A549 treated with RU486 at 1 μM for 4 hours (cell line): ENCODE measurements around the gene ADAMTS4. TPM values are rescaled to one million over a fixed set of nuclear protein-coding genes. Genes with fewer than 3 reads are reported as not detected.

ENCODE experiments used
- total RNA-seq: library from RNA; stranded (reverse); fragments of 200-300 nt; extraction: Qiagen RNA extraction; gene quantifications from 5 replicates; pipeline ENCODE4 v1.2.3, GENCODE V29; 2022; ENCODE audit warnings: low read depth

Gene ADAMTS4, protein sequence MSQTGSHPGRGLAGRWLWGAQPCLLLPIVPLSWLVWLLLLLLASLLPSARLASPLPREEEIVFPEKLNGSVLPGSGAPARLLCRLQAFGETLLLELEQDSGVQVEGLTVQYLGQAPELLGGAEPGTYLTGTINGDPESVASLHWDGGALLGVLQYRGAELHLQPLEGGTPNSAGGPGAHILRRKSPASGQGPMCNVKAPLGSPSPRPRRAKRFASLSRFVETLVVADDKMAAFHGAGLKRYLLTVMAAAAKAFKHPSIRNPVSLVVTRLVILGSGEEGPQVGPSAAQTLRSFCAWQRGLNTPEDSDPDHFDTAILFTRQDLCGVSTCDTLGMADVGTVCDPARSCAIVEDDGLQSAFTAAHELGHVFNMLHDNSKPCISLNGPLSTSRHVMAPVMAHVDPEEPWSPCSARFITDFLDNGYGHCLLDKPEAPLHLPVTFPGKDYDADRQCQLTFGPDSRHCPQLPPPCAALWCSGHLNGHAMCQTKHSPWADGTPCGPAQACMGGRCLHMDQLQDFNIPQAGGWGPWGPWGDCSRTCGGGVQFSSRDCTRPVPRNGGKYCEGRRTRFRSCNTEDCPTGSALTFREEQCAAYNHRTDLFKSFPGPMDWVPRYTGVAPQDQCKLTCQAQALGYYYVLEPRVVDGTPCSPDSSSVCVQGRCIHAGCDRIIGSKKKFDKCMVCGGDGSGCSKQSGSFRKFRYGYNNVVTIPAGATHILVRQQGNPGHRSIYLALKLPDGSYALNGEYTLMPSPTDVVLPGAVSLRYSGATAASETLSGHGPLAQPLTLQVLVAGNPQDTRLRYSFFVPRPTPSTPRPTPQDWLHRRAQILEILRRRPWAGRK
- total RNA-seq: not detected in 5 replicates

DNA sequence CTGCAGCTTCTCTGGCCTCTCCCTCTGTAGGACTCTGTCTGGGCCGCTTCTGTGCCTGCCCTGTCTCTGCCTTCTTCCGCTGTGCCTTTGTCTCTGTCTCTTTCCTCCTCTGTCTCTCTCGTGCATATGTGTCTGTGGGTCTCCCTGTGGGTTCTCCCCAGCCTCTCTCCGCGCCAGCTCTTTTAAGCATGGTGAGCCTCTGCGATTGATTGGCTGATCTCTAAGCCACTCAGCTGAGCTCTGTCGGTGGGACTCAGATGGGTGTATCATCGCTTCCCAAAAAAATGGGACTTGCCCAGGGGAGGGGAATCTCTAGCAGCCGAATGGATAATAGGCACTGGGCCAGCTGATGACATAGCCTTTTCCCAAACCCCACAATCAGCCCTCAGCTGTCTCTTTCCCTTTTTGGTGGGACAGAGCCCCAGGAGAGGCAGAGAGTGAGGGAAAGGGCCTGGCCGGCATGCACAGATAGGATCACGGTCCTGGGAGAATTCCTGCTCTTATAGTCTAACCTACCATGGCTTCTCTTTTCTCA lies at the start of gene ADAMTS4:
Gene ADAMTS4 (minus strand): TSS at position 158 of the 535 bp plus-strand sequence. CDS start 427 bp downstream, outside the sequence.

DNA sequence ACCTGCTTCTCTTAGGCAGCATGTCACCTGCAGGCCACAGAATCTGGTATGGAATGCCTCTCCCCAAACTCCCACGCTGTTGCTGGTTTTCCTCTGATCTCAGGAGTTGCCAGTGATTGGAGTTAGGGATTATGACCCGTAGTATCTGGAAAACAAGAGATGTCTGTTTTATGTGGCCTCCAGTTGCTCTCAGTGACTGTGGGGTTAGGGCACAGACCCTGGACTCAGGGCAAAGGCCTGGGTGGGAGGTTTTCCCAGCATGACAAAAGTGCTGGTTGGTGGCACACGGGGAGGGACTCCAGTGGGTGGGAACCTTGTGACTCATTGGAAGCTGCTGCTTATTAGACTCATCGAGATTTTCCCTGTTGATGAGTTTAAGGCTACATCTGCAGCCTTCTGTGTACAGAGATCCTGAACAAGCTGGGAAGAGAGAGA lies 39.2 kb upstream of the ADAMTS4 start, which contains the start of gene NR1I3:
Gene NR1I3 (minus strand): TSS at position 165 of the 435 bp plus-strand sequence. CDS start 1,638 bp downstream, outside the sequence.

DNA sequence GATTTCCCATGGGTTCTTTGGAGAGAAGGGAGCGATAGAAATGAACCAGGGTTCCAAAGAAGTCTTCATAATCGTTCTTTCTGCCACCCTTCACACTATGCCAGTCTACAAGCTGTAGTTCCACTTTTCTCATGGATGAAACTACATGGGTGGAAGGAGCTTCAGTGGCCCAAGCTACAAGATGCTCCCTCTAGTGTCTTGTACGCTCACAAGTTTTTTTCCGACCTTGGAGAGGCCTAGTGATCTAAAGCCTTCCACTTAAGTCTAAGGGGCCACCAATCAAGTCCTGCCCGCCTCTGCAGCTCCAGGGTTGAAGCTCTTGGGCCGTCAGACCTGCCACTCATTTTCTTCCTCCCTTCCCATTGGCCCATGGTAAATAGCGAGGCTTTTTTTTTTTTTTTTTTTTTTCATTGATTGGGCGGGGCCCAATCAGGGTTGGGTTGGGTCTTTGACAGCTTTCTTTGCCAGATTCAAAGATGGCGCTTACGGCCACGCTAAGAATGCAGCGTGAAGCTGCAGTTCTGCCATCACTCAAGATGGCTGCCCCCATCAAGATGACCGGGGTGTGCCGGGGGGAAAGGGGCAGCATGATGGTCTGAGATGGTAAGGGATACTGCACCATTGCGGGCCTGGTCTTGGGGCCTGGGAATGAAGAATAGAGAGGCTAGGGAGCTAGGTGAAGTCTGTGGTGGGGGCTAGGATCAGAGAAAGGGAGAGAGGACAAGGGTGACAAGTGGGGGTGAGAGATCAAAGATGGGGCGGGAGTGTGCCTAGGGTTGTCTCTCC lies 26.9 kb upstream of the ADAMTS4 start, which contains the start of gene TOMM40L:
Gene TOMM40L (plus strand): TSS at position 527 of the 786 bp plus-strand sequence. CDS start 430 bp downstream, outside the sequence.

DNA sequence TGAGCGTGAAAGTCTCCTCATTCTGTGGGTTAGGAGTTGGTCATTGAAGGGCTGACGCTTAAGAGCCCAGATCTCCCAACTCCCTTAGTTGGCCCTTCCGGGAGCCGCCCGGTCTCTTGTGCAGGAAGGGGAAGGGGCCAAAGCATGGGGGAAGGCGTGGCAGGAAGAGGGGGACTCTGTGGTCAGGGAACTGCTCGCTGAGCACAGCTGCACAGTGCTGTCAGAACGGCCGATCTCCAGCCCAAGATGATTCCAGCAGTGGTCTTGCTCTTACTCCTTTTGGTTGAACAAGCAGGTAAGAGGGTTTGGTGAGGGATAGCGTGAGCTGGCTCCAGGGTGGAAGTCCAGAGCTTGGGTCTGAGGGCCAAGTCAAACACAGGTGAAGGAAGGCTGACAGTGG lies 16.2 kb upstream of the ADAMTS4 start, which contains the start of gene FCER1G:
Gene FCER1G (plus strand): TSS at position 220 of the 400 bp plus-strand sequence. CDS start 27 bp downstream, at position 247.

DNA sequence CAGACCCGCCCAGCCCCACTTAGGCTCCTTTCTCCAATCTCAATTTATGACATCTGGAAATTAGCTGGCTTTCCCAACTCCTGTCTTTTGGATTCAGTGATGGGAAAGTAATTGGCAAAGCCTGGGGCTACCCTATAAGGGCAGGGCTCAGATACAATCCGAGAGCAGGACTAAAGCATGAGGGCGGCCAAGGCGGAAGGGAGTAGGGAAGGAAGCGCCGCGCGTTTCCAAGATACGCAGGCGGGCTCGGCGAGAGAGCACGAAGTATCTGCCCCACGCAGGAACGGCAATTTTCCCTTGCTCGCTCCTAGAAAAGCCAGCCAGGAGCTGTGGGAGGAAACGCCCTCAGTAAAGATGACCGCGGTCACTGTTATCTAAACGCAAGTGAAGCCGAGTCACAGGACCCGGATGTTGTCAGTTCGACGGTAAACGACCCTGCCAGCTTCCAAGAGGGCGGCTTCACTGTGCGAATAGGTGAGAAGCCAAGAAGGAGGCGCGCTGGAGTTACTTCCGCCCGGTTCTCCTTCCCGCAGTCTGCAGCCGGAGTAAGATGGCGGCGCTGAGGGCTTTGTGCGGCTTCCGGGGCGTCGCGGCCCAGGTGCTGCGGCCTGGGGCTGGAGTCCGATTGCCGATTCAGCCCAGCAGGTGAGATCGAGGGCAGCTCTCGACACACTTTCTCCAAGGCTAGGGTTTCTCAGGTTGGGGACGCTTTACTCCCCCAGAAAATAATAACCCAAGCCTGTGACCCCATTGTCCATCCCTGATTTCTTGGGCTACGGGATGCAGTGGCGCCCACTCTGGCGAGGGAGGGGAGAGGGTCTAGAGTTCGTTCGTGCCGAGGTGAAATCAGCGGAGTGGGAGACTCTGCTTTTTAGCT lies 3.2 kb upstream of the ADAMTS4 start, which contains the start of gene NDUFS2:
Gene NDUFS2 (plus strand): TSS at position 532 of the 877 bp plus-strand sequence. CDS start 19 bp downstream, at position 551.

DNA sequence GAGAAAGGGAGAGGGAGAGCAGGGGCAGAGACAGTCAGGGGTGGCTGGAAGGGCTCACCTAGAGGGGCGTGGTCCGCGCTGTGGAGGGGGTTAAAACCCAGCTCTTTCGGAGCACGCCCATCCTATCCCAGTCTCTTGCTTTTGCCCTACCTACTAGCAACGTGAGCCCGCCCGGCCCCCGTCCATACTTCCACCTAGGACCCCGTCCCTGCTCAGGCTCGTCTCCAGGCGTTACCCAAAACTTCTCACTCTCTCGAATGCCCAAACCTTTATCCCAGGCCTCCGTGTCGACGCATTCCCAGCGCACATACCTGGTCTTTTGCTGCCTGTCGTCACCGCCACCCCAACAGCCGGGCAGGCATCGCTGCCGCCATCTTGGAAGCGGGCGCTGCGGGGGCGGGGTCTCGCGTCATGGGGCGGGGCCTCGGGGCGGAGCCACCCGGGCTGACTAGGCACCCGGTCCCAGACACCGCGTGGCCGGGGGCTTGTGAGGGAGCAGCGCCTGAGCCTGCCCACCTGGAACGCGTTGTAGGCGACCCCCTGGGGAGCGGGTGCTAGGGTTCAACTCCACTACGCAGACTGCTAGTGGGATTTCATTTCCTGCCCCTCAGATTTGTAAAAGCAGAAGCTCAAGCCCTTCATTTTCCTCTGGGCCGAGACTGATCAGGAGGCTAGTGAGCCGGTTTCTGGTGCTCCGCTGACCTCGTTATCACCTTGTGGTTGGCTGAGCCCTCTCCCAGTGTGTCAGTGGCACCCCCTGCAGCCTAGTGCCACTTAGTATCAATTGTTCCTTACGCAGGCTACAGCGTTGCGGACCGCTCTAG lies 21.5 kb downstream of the ADAMTS4 start, which contains the start of gene B4GALT3:
Gene B4GALT3 (minus strand): TSS at position 396 of the 824 bp plus-strand sequence. CDS start 1,447 bp downstream, outside the sequence.

DNA sequence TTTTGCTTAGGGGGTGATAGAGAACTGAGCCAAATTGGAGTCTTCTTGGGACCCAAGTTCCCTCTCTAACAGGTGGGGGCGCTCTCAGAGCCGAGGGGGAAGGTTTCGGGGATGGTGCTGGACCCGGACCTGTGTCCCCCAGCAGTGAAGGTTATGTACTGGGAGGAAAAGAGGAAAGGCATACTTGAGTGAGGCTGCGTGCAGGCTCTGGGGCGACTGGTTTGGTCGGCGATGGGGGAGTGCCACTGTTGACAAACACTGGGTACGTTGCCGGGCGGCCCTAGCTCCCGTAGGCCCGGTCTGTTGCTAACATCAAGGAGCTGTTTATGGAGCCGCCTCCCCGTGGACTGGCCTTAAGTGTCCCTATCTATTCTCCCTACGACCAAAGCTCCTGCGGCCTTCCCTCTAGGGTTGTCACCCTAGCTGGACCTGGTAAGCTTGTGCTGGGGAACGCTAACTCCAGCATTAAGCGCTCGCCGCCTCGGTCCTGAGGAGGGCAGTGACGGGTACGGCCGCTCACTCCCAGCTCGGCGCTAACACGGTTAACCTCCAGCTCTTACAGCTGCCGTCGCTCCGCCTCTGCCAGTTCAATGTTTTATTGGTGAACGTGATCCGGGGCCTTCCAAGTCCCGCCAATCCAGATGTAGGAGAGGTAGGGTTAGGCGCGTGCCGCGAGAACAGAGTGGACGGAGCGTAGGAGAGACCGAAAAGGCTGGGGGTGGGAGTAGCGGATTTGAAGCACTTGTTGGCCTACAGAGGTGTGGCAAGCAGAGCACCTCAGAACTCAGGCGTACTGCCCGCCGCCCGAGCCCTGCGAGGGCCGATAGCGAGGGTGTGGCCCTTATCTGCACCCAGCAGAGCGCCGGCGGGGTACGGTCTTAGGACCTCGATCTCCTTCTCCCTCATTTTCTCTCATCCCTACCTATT lies 32.8 kb downstream of the ADAMTS4 start, which contains the start of gene PPOX:
Gene PPOX (plus strand): TSS at position 685 of the 927 bp plus-strand sequence. CDS start 422 bp downstream, outside the sequence.

DNA sequence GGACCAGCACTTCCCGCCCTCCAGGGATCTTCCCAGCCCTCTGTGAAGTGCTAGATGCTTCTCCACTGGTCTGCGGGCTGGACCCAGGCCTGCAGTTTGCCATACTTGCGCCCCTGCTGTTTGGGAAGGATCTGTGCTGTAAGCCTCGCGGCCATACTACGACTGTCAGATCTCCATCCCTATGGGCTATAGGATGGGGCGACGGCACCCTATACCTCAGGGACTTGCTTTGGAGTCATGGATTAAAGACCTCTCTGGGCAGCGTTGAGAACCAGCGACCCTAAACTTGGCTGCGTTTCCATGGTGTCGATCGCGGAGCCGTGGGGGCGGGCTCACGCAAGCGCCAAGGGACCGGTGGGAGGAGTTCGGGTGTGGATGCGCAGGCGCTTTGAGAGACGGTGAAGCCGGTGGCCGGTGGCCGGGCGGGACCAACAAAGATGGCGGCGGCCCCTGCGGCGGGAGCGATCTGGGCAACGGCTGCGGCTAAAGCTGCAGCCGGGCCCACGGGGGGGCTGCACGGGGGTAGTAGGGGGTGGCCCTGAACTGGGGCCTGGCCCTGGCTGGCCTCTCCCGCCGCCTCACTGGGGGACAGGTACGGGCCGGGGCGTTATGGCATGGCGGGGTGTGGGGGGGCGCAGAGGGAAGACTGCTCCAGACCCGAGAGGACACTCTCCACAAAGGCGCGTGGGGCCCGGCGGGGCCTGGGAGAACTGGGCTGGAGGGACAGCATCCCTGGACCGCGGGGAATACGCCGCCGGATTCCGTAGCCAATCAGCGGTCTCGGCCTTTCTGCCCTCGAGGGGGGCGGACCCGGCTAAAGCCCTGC lies 39.6 kb downstream of the ADAMTS4 start, which contains the start of gene USP21:
Gene USP21 (plus strand): TSS at position 414 of the 826 bp plus-strand sequence. CDS start 1,141 bp downstream, outside the sequence.

DNA sequence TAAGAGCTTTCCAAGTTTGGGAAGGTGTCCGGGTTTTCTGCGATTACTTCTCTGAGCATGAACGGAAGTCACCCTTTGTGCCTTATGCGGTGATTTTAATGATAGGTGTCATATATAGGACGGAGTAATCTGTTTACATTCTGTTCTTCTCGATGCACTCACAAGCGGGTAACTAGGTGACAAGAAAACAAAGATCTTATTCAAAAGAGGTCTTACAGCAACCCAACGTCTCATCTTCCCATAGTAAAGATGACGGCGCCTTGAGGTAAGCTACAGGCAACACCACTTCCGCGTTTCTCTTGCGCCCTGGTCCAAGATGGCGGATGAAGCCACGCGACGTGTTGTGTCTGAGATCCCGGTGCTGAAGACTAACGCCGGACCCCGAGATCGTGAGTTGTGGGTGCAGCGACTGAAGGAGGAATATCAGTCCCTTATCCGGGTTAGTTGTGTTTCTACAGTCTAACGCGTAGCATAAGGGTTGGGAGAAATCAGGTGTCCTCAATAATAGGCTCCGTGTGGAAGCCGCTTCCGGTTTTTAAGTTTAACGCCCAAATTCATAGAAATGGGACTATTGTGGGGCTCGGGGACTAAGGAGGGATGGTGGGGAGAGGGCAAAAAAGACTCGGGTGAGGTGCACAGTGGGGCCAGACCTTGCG lies 45.0 kb downstream of the ADAMTS4 start, which contains the start of gene UFC1:
Gene UFC1 (plus strand): TSS at position 297 of the 656 bp plus-strand sequence. CDS start 20 bp downstream, at position 317.

Other genes starting within 250 kb of the ADAMTS4 start
- gene ITLN2, start 244.2 kb downstream of the ADAMTS4 start, total RNA-seq: 0.22 to 0.33 TPM in 2 of 5 replicates, not detected in the others
- gene F11R, start 177.9 kb downstream of the ADAMTS4 start, total RNA-seq: 39.5 to 67.9 TPM (median 59.7 TPM) in 5 replicates
- 0.34 to 0.41 TPM in 2 of 5 replicates, not detected in the others for gene TSTD1, start 160.1 kb downstream of the ADAMTS4 start, total RNA-seq
- gene USF1, start 153.1 kb downstream of the ADAMTS4 start, total RNA-seq: 48.4 to 53.4 TPM (median 50.6 TPM) in 5 replicates
- 0.07 to 0.14 TPM (median 0.11 TPM) in 5 replicates for gene ARHGAP30, start 129.2 kb downstream of the ADAMTS4 start, total RNA-seq
- gene NECTIN4, start 109.5 kb downstream of the ADAMTS4 start, total RNA-seq: 1.5 to 2.2 TPM (median 1.9 TPM) in 5 replicates
- gene KLHDC9, start 100.7 kb downstream of the ADAMTS4 start, total RNA-seq: 1.2 to 2.4 TPM (median 1.6 TPM) in 5 replicates
- gene PFDN2, start 81.0 kb downstream of the ADAMTS4 start, total RNA-seq: 118 to 142 TPM (median 129 TPM) in 5 replicates
- 24.4 to 32.0 TPM (median 31.3 TPM) in 5 replicates for gene NIT1, start 80.9 kb downstream of the ADAMTS4 start, total RNA-seq
- 26.1 to 32.6 TPM (median 30.9 TPM) in 5 replicates for gene DEDD, start 66.4 kb downstream of the ADAMTS4 start, total RNA-seq
- 87.5 to 152 TPM (median 96.7 TPM) in 5 replicates for gene UFC1, start 45.1 kb downstream of the ADAMTS4 start, total RNA-seq
- 18.0 to 24.6 TPM (median 20.0 TPM) in 5 replicates for gene USP21, start 39.6 kb downstream of the ADAMTS4 start, total RNA-seq
- gene PPOX, start 32.6 kb downstream of the ADAMTS4 start, total RNA-seq: 10.7 to 14.9 TPM (median 12.9 TPM) in 5 replicates
- gene B4GALT3, start 21.5 kb downstream of the ADAMTS4 start, total RNA-seq: 24.3 to 29.3 TPM (median 28.7 TPM) in 5 replicates
- 81.9 to 101 TPM (median 84.4 TPM) in 5 replicates for gene NDUFS2, start 3.3 kb upstream of the ADAMTS4 start, total RNA-seq
- 0.51 TPM in 1 of 5 replicates, not detected in the others for gene FCER1G, start 16.2 kb upstream of the ADAMTS4 start, total RNA-seq
- gene APOA2, start 24.6 kb upstream of the ADAMTS4 start, total RNA-seq: 6.6 TPM in 1 of 5 replicates, not detected in the others
- 9.9 to 11.5 TPM (median 11.1 TPM) in 5 replicates for gene TOMM40L, start 27.0 kb upstream of the ADAMTS4 start, total RNA-seq
- gene NR1I3, start 39.1 kb upstream of the ADAMTS4 start, total RNA-seq: not detected in 5 replicates
- 0.09 to 0.13 TPM in 2 of 5 replicates, not detected in the others for gene PCP4L1, start 59.7 kb upstream of the ADAMTS4 start, total RNA-seq
- gene MPZ, start 110.9 kb upstream of the ADAMTS4 start, total RNA-seq: 0.17 to 0.35 TPM (median 0.30 TPM) in 5 replicates
- gene SDHC, start 115.3 kb upstream of the ADAMTS4 start, total RNA-seq: 233 to 270 TPM (median 243 TPM) in 5 replicates
- gene CFAP126, start 168.8 kb upstream of the ADAMTS4 start, total RNA-seq: 0.14 to 0.56 TPM (median 0.28 TPM) in 4 of 5 replicates, not detected in the other